Astrocyte of the hippocampus (primary cell): ENCODE measurements around the gene CNGA1.
"Not testable (repeated sequence)": the region's sequence is repeated elsewhere in the genome, so short reads cannot be mapped to it uniquely, and the experiment has no call there.

ENCODE experiments used
- DNase-seq: peaks from one replicate; pipeline ENCODE4 v3.0.0; 2011; ENCODE audit warnings: low read depth, low spot score

Gene CNGA1

DNA sequence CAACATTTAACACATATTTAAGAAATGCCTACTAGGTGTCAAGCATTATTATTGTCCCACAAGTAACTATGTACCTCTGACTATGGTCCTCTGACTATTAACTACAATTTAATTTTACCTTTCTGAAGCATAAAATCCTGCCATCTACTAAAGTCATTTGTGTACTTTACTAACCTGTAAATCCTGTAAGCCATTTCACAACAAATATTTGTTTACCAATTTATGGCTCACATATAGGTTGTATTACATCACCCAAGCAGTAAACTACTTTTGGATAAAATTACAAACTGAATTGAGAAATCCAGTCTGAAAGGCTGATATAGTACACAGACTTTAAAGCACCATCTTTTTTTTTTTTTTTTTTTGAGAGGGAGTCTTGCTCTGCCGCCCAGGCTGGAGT lies 43.8 kb downstream of the CNGA1 start:
- no peak for DNase-seq

DNA sequence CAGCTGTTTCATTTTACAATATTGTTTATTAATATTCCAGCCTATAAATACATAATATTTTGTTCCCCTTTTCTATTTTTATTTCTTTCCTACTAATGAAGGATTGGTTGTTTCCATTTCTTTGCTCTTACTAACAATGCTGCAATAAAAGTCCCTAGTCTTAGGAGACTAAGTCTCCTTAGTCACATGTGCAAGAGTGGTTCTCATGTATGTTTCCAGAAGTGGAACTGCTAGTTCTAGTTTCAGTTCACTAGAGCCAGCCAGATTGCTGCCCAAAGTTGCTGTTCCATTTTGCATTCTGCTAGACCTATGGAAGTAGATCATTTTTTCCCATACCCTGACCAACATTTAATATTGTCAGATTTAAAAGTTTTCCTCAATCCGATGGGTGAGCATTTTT lies 44.3 kb downstream of the CNGA1 start:
- no peak for DNase-seq

DNA sequence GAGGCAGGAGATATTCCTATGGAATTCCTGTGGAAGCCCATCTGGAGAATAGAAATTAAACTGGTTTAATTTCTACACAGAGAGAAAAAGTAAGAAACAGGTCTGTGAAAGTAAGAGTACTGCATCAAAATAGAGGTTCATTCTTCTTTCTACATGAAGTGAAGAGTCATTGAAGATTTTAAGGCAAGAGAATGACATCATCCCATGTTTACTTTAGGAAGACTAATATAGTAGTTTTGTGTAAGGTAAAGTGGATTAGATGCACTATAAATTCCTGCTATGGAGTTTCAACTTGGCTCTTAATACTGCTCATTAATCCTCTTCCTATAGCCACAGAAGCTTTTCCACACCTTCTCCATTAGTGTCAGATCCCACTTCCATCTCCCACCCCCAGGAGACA lies 47.6 kb downstream of the CNGA1 start:
- no peak for DNase-seq

DNA sequence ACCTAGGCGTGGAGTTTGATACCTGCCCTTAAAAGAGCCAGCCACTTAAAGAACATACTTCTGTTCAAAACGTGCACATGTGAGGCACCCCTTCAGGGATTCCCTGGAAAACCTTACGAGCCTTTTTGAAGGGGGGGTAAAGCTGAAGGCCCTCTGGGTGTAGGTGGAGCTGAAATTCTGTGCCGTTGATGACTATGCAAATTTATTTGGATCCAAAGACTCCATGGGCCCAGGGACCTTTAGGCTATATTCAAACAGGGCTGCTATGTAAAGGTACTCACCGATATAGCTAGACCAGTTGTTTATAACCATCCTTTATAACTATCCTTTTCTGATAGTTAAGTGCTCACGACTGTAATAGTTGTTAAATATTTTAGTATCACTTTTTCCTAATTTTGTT lies 61.8 kb downstream of the CNGA1 start:
- no peak for DNase-seq

DNA sequence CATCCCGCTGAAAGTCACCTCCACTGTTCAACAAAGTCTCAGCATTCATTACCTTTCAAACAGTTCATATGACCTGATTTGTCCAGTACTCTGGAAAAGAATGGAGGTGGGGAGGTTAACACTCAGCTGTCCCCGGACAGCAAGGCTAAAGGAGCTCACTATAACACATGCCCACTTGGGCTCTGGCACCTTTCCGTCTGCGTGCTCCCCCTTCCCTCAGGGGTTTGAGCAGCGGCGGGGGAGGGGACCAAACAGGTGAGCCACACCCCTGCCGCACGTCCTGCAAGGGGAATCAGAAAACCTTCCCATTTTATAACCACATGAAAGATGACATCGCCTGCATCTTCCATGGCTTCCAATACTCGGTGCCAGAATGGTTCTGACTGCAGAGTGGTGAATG lies 62.2 kb downstream of the CNGA1 start:
- no peak for DNase-seq

DNA sequence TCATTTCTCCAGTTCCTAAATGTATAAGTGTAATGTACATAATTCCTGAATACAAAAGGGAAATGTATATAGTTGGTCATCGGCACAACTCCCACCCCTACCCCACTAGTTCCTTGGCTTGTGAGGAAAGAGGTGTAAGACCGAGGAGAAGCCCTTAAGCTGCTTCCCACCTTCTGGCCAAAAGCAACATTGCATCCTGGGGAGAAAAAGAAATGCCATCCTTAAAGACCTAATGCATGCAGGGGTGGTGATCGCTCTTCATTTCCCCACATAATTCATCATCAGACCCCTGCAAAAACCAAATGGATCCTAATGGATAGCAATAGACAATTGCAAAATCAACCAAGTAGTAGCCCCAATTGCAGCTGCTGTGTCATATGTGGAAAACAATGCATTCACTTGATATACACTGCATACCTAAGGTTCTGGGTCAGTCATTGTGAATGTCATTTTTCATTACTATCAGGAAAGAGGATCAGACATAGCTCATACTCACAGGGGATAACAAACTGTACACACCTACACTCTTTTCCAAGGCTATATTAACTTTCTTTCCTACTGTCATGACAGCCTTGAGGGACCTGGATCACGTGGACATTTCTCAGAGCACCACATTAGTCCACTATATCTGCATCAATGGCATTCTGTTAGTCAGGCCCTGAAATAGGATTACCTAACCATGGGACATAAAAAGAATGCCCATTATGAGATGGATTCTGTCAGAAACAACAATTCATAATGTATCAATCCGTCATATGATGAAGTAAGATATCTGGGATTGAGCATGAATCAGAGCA lies 70.4 kb downstream of the CNGA1 start:
- DNase-seq = no peak

DNA sequence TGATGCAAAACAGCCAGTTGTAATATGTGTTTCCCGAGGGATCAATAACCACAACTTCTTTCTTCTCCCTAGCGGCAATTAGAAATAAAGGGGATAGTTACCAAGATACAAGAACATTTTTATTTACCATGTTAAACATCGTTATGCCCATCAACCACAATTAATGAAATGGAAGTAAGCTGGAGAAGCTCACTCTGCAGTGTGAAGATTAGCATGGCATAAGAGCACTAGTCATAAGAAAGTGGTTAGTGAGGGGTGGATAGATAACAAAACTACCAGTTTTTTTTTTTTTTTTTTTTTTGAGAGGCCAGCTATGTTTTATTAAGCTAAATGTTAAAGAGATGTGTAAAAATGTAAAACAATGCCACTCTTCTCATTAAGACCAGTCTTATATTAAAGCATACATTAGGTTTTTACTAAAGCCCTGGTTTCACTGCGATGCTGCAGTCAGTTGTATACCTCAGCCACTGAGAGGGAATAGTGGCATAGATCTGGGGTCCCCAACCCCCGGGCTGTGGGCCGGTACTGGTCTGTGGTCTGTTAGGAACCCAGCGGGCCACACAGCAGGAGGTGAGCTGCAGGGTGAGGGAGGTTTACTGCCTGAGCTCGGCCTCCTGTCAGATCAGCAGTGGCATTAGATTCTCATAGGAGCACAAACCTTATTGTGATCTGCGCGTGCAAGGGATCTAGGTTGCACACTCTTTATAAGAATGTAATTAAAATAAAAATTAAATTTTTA lies 74.2 kb downstream of the CNGA1 start:
- no peak for DNase-seq

DNA sequence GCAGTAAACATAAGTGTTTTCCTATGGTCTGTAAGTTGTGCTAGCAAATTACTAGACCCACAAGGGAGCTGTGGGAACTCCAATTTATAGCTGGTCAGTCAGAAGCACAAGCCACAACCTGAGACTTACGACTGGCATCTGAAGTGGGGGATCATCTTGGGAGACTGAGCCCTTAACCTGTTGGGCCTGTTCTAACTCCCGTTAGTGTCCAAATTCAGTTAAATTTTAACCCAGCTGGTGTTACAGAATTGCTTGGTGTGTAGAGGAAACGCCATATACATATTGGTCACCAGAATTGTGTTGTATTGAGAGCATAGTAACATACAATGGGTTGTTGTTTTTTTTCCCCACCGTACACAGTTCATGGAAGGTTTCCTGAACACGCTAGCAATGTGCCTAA lies 77.0 kb downstream of the CNGA1 start:
- no peak for DNase-seq

DNA sequence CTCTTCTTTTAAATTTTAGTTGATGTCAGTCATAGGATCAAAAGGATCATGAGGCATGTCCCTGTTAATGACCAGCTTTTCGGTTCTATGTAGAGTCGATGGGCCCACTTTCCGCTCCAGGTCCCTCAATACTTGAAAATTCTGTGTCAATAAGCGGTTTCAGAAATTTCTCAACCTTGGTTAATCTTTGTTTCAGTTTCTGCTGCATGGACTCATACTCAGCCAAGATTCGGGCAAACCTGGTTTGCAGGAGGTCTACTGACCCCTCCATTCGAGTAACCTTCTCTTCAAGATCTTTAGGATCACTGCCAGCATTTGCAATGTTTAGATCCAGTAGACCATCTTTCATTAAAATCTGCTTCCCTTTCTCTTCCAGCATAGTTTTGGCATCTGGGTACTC lies 80.1 kb downstream of the CNGA1 start:
- no peak for DNase-seq

DNA sequence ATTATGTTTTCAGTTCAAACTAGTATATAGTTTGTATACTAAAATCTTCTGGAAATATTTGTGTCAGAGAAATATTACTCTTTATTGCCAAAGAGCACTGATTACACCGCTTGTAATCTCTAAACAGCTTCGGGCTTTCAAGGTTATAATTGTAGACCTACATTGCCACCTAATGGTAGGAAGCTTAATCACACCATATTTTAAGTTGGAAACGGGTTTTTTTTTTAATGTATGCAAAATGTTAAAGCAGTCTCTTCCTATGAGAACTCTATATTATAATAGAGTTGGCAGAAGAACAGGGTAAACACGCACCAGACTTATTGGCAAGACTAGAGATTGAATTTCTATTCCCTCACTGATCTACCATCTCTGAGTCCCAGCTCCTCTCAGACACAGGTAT lies 82.6 kb downstream of the CNGA1 start:
- DNase-seq = peak; percentile 59

DNA sequence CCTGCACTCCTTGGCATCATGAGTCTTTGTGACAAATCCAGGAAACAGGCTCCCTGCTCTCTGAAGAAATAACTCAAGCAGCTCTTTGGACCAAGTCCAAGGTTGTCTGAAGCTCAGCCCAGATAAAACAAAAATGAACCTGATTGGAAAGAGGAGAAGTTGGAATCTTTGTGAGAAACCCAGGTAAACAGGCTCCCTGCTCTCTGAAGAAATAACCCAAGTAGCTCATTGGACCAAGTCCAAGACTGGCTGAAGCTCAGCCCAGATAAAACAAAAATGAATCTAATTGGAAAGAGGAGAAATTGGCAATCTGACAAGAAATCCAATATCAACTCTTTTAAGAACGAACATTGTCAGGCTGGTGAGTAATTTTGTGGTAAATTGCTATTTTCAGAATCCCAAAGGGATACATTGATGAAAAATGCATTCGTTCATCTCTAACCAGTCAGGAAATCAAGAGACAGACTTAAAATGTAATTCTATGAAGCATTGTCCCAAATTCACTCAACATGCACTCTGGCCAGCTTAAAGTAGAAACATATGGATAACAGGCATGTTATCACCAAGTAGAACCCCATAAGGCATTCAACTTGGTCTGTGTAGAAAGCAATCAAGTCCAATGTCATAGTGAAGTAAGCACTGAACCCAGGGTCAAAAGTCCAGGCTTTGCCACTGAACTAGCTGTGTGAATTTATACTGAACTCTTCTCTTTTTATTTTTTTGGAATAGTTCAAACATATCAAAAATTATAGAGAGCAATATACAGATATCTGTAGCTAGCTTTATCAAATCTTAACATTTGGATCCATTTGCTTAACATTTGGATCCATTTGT lies 85.3 kb downstream of the CNGA1 start:
- peak; percentile 63 for DNase-seq

DNA sequence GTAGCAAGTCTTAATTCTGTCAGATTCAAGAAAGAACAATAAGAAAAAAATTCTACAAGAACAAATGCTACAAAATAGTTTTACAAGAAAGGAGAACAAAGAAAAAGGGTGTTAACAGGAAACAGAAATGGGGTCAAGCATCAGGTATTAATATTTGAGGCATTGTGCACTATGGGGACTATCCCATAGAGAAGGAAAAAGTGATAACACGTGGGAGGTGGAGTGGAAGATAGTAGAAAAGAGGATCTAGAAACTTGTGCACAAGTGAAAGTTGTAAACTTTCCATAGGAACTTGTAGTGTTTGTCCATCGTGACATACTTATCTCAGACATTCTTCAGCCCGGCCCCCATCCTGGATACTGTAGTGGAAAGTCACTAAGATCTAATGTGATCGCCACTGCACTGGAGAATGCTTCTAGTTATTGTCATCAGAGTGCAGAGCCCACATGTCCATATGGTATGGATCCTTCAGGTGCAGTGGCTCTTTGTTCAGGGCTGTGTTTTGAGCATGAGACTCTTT lies 86.7 kb downstream of the CNGA1 start:
- no peak for DNase-seq

DNA sequence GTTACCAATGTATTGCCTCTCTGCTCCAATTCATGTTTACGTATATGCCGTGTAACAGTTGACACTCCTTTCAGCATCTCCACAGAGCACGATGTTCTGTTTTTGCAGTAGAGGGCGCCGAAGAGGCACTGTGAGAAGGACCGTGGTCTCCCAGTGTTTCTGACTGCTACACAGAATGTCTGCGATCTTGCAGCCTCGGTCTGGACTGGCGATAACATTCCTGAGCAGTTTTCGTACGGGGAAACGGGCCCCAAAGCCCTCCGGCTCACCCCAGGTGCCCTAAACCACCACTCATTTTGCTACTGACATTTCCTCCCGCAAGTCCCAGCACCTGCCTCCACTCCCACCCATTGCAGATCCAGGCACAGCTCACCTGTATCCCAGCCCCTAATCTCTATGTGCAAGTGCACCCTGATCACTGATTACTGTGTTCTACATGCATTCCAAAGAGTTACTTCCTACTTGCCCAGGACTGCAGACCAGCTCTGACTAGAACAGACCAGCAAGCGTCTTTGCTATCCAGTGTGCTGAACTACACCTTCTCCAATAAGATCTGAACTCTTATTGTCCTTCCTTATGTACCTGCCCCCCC lies 89.7 kb downstream of the CNGA1 start:
- peak; percentile 72 for DNase-seq

DNA sequence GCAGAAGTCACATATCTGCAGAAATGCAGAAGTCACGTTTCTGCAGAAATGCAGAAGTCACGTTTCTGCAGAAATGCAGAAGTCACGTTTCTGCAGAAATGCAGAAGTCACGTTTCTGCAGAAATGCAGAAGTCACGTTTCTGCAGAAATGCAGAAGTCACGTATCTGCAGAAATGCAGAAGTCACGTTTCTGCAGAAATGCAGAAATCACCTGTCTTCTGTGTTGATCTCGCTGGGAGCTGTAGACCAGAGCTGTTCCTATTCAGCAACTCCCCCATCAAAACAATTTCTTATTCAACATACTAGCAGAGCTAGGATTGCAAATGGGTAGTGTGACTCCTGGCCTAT lies 93.2 kb downstream of the CNGA1 start:
- not testable (repeated sequence) for DNase-seq

DNA sequence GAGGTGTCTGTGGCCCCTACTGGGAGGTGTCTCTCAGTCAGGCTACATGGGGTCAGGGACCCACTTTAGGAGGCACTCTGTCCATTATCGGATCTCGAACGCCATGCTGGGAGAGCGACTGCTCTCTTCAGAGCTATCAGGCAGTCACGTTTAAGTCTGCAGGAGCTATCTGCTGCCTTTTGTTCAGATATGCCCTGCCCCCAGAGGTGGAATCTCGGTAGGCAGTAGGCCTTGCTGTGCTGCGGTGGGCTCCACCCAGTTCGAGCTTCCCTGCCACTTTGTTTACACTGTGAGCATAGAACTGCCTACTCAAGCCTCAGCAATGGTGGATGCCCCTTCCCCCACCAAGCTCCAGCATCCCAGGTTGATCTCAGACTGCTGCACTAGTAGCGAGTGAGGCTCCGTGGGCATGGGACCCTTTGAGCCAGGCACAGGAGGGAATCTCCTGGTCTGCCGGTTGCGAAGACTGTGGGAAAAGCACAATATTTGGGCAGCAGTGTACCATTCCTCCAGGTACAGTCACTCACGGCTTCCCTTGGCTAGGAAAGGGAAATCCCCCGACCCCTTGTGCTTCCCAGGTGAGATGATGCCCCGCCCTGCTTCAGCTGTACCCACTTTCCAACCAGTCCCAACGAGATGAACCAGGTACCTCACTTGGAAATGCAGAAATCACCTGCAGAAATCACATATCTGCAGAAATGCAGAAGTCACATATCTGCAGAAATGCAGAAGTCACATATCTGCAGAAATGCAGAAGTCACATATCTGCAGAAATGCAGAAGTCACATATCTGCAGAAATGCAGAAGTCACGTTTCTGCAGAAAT lies 93.8 kb downstream of the CNGA1 start:
- not testable (repeated sequence) for DNase-seq

DNA sequence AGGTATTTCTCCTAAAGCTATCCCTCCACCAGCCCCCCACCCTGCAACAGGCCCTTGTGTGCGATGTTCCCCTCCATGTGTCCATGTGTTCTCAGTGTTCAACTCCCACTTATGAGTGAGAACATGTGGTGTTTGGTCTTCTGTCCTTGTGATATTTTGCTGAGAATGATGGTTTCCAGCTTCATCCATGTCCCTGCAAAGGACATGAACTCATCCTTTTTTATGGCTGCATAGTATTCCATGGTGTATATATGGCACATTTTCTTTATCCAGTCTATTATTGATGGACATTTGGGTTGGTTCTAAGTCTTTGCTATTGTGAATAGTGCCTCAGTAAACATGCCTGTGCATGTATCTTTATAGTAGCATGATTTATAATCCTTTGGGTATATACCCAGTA lies 99.3 kb downstream of the CNGA1 start:
- not testable (repeated sequence) for DNase-seq

DNA sequence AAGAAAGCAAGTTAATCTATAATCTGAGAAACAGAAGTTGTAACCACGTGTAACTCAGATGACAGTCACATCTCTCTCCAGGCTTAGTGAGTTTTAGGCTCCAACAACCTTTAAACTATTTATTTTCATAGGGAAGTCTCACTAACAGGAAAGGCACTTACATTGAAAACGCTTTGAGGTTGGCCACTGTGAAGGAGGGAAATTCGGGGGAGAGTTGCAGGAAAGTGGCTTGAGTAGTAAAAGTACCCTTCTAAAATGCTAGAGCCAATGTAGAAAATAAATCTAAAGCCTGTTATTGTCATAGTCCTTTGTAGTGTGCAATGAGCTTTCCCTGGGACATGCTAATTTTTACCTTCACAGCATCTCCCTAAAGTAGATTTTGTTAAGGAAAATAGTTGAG lies 101.1 kb downstream of the CNGA1 start:
- no peak for DNase-seq

DNA sequence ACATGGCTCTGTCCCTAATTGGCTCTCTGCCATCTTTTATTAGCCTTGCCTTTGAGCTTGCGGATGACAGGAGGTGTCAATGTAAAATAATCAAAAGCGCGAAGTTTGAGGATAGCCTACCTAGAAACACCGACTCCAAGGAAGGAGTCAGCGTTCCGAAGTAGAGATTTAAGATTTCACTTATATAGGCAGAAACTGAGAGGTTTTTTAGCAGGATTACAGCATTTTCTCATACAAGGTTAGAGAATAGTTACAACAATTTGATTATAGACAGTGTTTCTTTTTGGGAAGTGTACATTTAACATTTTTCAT lies 101.6 kb downstream of the CNGA1 start:
- no peak for DNase-seq

DNA sequence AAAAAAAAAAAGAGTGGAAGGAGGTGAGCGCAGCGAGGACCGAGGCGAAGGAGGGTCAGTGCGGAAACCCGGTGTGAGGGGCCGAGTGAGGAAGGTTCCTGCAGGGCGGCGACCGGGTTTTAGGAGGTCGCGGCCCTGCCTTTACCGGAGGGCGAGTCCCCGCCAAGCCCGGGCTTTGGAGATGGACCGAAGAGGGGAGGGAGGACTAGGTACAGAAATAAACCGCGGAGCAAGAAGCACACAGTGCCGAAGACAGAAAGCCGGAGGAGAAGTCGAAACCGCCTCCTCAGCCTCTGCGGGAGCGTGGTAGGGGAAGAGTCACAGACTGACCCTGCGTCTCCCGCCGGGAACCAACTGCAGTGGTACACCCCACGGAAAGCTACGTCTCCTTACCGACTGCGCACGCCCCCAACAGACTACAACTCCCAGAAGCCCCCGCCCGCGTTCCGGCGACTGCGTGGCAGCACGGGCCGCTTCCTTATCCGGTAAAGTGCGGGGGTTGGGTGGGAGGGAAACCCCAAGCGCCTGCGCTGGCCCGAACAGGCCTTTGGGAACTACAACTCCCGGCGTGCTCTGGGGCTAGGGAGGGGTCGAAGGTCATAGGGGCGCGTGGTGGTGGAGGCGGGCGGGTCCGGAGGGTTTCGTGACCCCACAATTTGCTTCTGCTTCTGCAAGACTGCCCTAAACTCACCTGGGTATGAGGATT lies 102.1 kb downstream of the CNGA1 start, which contains the start of gene NFXL1:
NFXL1 (minus strand) TSS at position 364 of the 706 bp plus-strand sequence. CDS start 380 bp downstream, outside the sequence.
- peak; percentile 98 for DNase-seq

DNA sequence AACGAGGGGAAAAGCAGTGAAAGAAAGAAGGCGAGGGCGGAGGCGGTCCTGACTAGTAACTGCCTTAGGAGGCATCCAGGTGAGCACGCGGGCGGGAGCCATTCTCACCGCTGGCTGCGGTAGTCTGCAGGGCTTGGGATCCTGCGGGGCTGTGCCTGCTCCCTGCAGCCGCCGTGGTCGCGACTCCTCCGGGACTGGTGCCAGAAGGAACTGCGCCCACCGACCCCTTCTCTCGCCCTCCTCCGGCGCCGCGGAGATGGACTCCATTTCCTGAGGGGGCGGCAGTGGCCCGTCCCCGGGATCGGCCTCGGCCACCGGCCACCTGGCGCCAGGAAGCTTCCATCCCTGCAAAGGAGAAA lies 102.6 kb downstream of the CNGA1 start:
- peak; percentile 53 for DNase-seq
